Measurements from ENCODE around the gene BTBD7.

BTBD7 gene

GRCh38 chr14:93328546-93328945 lies 4.3 kb downstream of the BTBD7 start:
- DNase-seq, result no peak

GRCh38 chr14:93326196-93326595 lies 6.6 kb downstream of the BTBD7 start:
- DNase-seq, result no peak

- DNase-seq, result no peak
Measured at GRCh38 chr14:93323600-93324174, 9.1 kb downstream of the BTBD7 start.

GRCh38 chr14:93322929-93323599 lies 9.8 kb downstream of the BTBD7 start:
- DNase-seq, result no peak

- no peak for DNase-seq
Measured at GRCh38 chr14:93320489-93320888, 12.3 kb downstream of the BTBD7 start.

- no peak for DNase-seq
Measured at GRCh38 chr14:93319958-93320357, 12.9 kb downstream of the BTBD7 start.

- DNase-seq, result no peak
Measured at GRCh38 chr14:93319494-93319893, 13.3 kb downstream of the BTBD7 start.

- DNase-seq, result no peak
Measured at GRCh38 chr14:93318927-93319326, 13.9 kb downstream of the BTBD7 start.

- DNase-seq, result no peak
Measured at GRCh38 chr14:93317875-93318807, 14.7 kb downstream of the BTBD7 start.

- no peak for DNase-seq
Measured at GRCh38 chr14:93317210-93317874, 15.5 kb downstream of the BTBD7 start.

- DNase-seq, result no peak
Measured at GRCh38 chr14:93316716-93317115, 16.1 kb downstream of the BTBD7 start.

- DNase-seq, result no peak
Measured at GRCh38 chr14:93315575-93315974, 17.3 kb downstream of the BTBD7 start.

- DNase-seq, result no peak
Measured at GRCh38 chr14:93311082-93311481, 21.8 kb downstream of the BTBD7 start.

- DNase-seq, result no peak
Measured at GRCh38 chr14:93309427-93309966, 23.3 kb downstream of the BTBD7 start.

GRCh38 chr14:93308686-93309345 lies 24.0 kb downstream of the BTBD7 start:
- no peak for DNase-seq

GRCh38 chr14:93306812-93307211 lies 26.0 kb downstream of the BTBD7 start:
- no peak for DNase-seq

GRCh38 chr14:93305725-93306418 lies 27.0 kb downstream of the BTBD7 start:
- no peak for DNase-seq

GRCh38 chr14:93304771-93305170 lies 28.1 kb downstream of the BTBD7 start:
- DNase-seq, result no peak

GRCh38 chr14:93303659-93304058 lies 29.2 kb downstream of the BTBD7 start:
- no peak for DNase-seq

- no peak for DNase-seq
Measured at GRCh38 chr14:93302688-93303581, 29.9 kb downstream of the BTBD7 start.

Data from NCI-H2227 treated with DMSO at 0.1 percent for 48 hours (cell line).